A673 (cell line): ENCODE measurements around the gene LUC7L. TPM values are rescaled to one million over a fixed set of nuclear protein-coding genes. Genes with fewer than 3 reads are reported as not detected.

ENCODE experiments used
- BruUV-seq: library from RNA; stranded (reverse); fragments of 400-500 nt; replicated peaks from 2 replicates; lab custom pipeline; 2021; lab: Mats Ljungman, UMichigan
- CTCF ChIA-PET: fragments of 300-600 bp; sonication (Branson Sonifier 250); formaldehyde crosslinking; loops from one replicate; lab custom pipeline; 2022; ENCODE audit warnings: antibody characterized with exemption; lab: Charles Lee
- POLR2A ChIA-PET: fragments of 300-600 bp; sonication (Branson Sonifier 250); formaldehyde crosslinking; loops from one replicate; lab custom pipeline; 2022; ENCODE audit warnings: antibody characterized with exemption; ENCODE audit not compliant: low non-redundant PET; lab: Charles Lee
- DNase-seq: peaks from one replicate; pipeline ENCODE4 v3.0.0-alpha.2; 2015; ENCODE audit warnings: low spot score
- H3K27ac ChIP-seq: fragments of 200-600 bp; sonication (generic); 2 replicates; pipeline ENCODE4 v1.5.1; 2016; ENCODE audit warnings: mixed run types, low read depth, mild to moderate bottlenecking, mixed read lengths, antibody characterized with exemption, low read length; ENCODE audit not compliant: poor library complexity, severe bottlenecking
- H3K27me3 ChIP-seq: fragments of 200-600 bp; sonication (generic); replicated peaks from 2 replicates; pipeline ENCODE4 v1.6.1; 2017; ENCODE audit warnings: mixed run types, low read depth, mild to moderate bottlenecking, mixed read lengths, antibody characterized with exemption, low read length; ENCODE audit not compliant: insufficient read depth, poor library complexity
- H3K36me3 ChIP-seq: fragments of 200-600 bp; sonication (generic); 2 replicates; pipeline ENCODE4 v1.6.1; 2016; ENCODE audit warnings: mixed run types, mild to moderate bottlenecking, mixed read lengths, antibody characterized with exemption, low read length; ENCODE audit not compliant: insufficient read depth, poor library complexity, severe bottlenecking
- H3K4me1 ChIP-seq: fragments of 200-600 bp; sonication (generic); 2 replicates; pipeline ENCODE4 v1.6.1; 2017; ENCODE audit warnings: mixed run types, mild to moderate bottlenecking, mixed read lengths, antibody characterized with exemption, low read length; ENCODE audit not compliant: insufficient read depth, poor library complexity, severe bottlenecking
- H3K4me3 ChIP-seq: fragments of 200-600 bp; sonication (generic); 2 replicates; pipeline ENCODE4 v1.5.1; 2016; ENCODE audit warnings: low read depth, mixed run types, mild to moderate bottlenecking, mixed read lengths, low read length; ENCODE audit not compliant: poor library complexity, severe bottlenecking
- H3K9me3 ChIP-seq: fragments of 200-600 bp; sonication (generic); 2 replicates; pipeline ENCODE4 v1.6.1; 2016; ENCODE audit warnings: mixed run types, low read depth, mild to moderate bottlenecking, mixed read lengths, antibody characterized with exemption, low read length; ENCODE audit not compliant: poor library complexity, severe bottlenecking
- CTCF ChIP-seq: fragments of 300-800, 200-600 bp; sonication (generic); conservative IDR thresholded peaks from 2 replicates; pipeline ENCODE4 v1.5.1; 2017; ENCODE audit warnings: low read depth, mild to moderate bottlenecking, antibody characterized with exemption, low read length, moderate library complexity, mixed read lengths
- EZH2 ChIP-seq: fragments of 200-600 bp; sonication (generic); IDR thresholded peaks from 2 replicates; pipeline ENCODE4 v1.6.1; 2017; ENCODE audit warnings: borderline replicate concordance, low read depth, mild to moderate bottlenecking, mixed read lengths, antibody characterized with exemption, low read length; ENCODE audit not compliant: poor library complexity, severe bottlenecking
- intact Hi-C: fragments of 100-400 bp; cut with micrococcal nuclease; formaldehyde crosslinking; loops from one replicate; pipeline ENCODE4 v1.10.0; 2022; ENCODE audit not compliant: unreplicated experiment
- total RNA-seq: library from RNA; stranded (reverse); gene quantifications from 2 replicates; pipeline ENCODE4 v1.2.3, GENCODE V29; 2021

Gene LUC7L
- total RNA-seq, 1 experiment from 2014 or later, result 152 TPM

DNA sequence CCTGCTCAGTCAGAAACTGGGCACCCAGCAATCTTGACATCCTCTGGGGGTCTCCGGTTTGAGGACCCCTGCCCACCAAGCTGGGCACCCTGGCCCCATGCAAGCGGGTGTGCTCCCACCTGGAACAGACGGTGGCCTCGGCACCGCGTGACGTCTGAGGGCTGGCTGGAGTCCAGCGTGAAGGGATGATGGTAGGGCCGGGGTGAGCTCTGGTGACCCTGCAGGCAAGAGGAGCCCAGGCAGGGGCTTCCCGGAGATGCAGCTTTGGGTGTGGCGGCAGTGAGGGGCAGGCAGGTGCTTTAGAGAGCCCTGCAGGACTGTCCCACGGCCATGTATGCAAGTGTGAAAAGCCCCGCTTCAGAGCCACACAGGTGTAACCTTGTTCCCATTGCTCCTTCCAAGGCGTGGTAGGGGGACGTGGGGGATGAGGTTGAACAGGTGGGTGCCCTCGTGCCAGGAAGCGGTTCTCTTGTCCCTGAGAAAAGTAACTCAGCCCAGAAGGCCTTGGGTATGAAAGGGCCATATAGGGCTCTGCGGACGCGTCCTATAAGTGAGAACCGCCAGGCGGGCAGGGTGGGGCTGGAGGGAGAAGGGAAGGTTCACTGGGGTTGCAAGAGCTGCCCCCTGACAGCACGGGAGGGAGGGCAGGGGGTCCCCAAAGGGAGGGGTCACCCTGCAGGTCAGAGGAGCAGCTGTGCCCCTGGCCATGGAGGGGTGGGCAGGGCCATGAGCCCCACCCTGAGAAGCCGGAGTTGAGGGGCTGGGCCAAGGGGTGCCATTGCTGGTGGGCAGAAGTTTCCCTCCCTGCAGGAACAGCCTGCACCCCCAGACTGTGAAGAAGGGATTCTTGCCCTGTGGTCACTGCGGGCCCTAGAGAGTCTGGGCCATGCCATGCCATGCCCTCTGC is 37.3 kb upstream of the LUC7L start:
- H3K9me3 ChIP-seq, result no peaks in the 10 kb centered on the region
- ChIA-PET POLR2A (no interaction called here), CTCF (no interaction called here)
- H3K36me3 ChIP-seq, result peaks cover 8% of the 10 kb centered on the region
- H3K27ac ChIP-seq, result no peak overlapping the region
- intact Hi-C loops, result no loop called here
- H3K4me1 ChIP-seq, result no peaks in the 10 kb centered on the region
- TF ChIP-seq EZH2, result no peak
- TF ChIP-seq CTCF, result no peak
- H3K27me3 ChIP-seq, result no peaks in the 10 kb centered on the region
- no peak overlapping the region for H3K4me3 ChIP-seq
- no TSS peak for BruUV-seq
- no peak for DNase-seq

DNA sequence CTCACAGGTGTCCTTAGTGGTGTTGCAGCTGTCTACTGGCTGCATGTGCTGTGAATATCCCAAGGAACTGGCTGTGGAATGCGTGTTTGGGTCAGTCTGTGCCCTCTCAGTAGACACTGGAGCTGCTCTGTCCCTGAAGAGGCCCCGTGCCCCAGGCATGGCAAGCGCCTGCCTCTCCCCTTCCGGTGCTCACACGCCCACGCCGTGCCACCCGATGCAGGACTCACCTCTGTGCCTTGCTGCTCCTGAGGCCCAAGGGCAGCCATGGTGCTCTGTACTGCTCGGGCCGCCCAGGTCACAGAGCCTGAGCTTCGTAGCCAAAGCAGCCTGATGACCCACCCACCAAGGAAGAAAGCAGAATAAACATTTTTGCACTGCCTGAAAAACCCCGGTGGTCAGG is 36.5 kb upstream of the LUC7L start:
- H3K36me3 ChIP-seq, result peaks cover 8% of the 10 kb centered on the region
- no peaks in the 10 kb centered on the region for H3K27me3 ChIP-seq
- no peaks in the 10 kb centered on the region for H3K9me3 ChIP-seq
- no peaks in the 10 kb centered on the region for H3K4me1 ChIP-seq
- ChIA-PET POLR2A (no interaction called here), CTCF (no interaction called here)
- H3K27ac ChIP-seq, result no peak overlapping the region
- DNase-seq, result no peak
- BruUV-seq, result TSS peak; percentile 77
- intact Hi-C loops, result no loop called here
- no peak overlapping the region for H3K4me3 ChIP-seq
- no peak for TF ChIP-seq CTCF
- no peak for TF ChIP-seq EZH2

- TF ChIP-seq EZH2 (no peak), CTCF (no peak)
- Histone ChIP-seq H3K27ac (no peak overlapping the region), H3K4me1 (no peaks in the 10 kb centered on the region), H3K36me3 (peaks cover 12% of the 10 kb centered on the region), H3K4me3 (no peak overlapping the region), H3K9me3 (no peaks in the 10 kb centered on the region), H3K27me3 (no peaks in the 10 kb centered on the region)
- intact Hi-C loops, result no loop called here
- no TSS peak for BruUV-seq
- POLR2A ChIA-PET, result no interaction called here
- DNase-seq, result no peak
- CTCF ChIA-PET, result no interaction called here
These were observed 35.8 kb upstream of the LUC7L start for GRCh38 chr16:265002-265529.
